ENCODE measurements around the gene MICAL1.

- TF ChIP-seq CTCF (conservative IDR thresholded peaks at IDR 0.05; ENCODE audit: low read length) (no peak), EZH2phosphoT487 (IDR thresholded peaks at IDR 0.05; ENCODE audit: borderline replicate concordance) (no peak)
Observed at GRCh38 chr6:109434456-109434855, 21.1 kb downstream of the MICAL1 start.

All from Loucy (cell line).